Mammary epithelial cell (primary cell): ENCODE measurements around the gene OMG.

ENCODE experiments used
- CTCF ChIP-seq, 2 donors: IDR thresholded peaks in 1 of 2; conservative IDR thresholded peaks in 1 of 2; 2 replicates each; pipeline ENCODE4 v1.5.1; 2011 to 2012; ENCODE audit warnings: inconsistent platforms in 2 of 2, low read length in 2 of 2, mild to moderate bottlenecking in 2 of 2, control low read depth in 1 of 2, low read depth in 1 of 2; ENCODE audit not compliant: insufficient read depth in 1 of 2; ENCODE audit errors: extremely low read depth in 1 of 2
- EZH2 ChIP-seq: IDR thresholded peaks from 2 replicates; pipeline ENCODE4 v1.6.1; 2012; ENCODE audit warnings: low read length, inconsistent platforms, borderline replicate concordance

GRCh38 chr17:31294231-31294630 lies 2.8 kb downstream of the OMG start:
- TF ChIP-seq CTCF (conservative IDR thresholded peaks at IDR 0.05 in 1 of 2, IDR thresholded peaks at IDR 0.05 in 1 of 2; ENCODE audit: extremely low read depth in 1 of 2, insufficient read depth in 1 of 2, low read depth in 1 of 2, low read length in 2 of 2) (no peak), EZH2 (no peak)
